ENCODE data around the gene UBA6. TPM values are rescaled to one million over a fixed set of nuclear protein-coding genes. Genes with fewer than 3 reads are reported as not detected.

The UBA6 gene
- total and polyA plus RNA-seq, 8 donors, result 4.1 to 26.5 (median 14.4) TPM

DNA sequence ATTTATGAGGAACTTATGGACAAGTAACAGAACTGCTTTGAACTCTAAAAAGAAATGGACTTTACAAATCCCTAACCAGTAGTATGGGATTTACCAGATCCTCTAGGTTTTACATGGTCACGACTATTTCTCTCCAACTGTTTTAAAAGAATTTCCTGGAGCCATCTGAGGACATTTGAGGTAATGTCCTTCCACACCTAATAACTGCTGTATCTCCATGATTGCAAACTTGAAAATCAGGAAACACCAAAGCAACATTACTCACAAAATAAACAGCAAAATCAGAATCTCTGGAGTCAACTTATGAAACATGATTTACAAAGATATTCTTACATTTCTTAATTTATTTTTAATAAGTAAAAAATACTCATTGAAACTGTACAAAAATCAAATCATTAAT is 84.5 kb downstream of the UBA6 start:
- no peaks in the 10 kb centered on the region for H3K27me3 ChIP-seq
- DNase-seq, result no peak
- no peak for FAIRE-seq
- TF ChIP-seq CTCF (IDR thresholded peaks at IDR 0.05), result no peak
- peaks cover 0 to 21% (median 6%) of the 10 kb centered on the region in 3 donors for H3K4me1 ChIP-seq
- intact Hi-C loops (cut with DNase I), result no loop called here
- peak in 3 of 4 donors; percentile 18 to 62 (median 50) for ATAC-seq
- no peaks in the 10 kb centered on the region for H3K36me3 ChIP-seq
- H3K27ac ChIP-seq, result no peak overlapping the region
- no peak overlapping the region for H3K4me3 ChIP-seq
- WGBS, 2 donors, result 50 to 56% methylated on average over 1 of the region's 1 CpG
- no peaks in the 10 kb centered on the region for H3K9me3 ChIP-seq

GRCh38 chr4:67615119-67615518 is 85.8 kb downstream of the UBA6 start:
- DNase-seq (no peak), FAIRE-seq (no peak), ATAC-seq (no peak)
- Histone ChIP-seq H3K4me1 (peaks cover 0 to 21% (median 6%) of the 10 kb centered on the region in 3 donors), H3K9me3 (no peaks in the 10 kb centered on the region), H3K36me3 (no peaks in the 10 kb centered on the region), H3K27me3 (no peaks in the 10 kb centered on the region), H3K27ac (no peak overlapping the region), H3K4me3 (no peak overlapping the region)
- WGBS, 2 donors, result 97% methylated on average over 5 of the region's 5 CpGs
- intact Hi-C loops (cut with DNase I), result no loop called here
- no peak for TF ChIP-seq CTCF (IDR thresholded peaks at IDR 0.05)

- 55 to 56% methylated on average over 4 of the region's 4 CpGs for WGBS, 2 donors
- TF ChIP-seq CTCF (IDR thresholded peaks at IDR 0.05), result no peak
- ATAC-seq (peak in 3 of 4 donors; percentile 42 to 77 (median 57)), FAIRE-seq (no peak), DNase-seq (peak in 1 of 6 donors; percentile 25)
- H3K4me3 ChIP-seq, result no peak overlapping the region
- no peaks in the 10 kb centered on the region for H3K9me3 ChIP-seq
- intact Hi-C loops (cut with DNase I), result no loop called here
- no peaks in the 10 kb centered on the region for H3K27me3 ChIP-seq
- peaks cover 0 to 21% (median 6%) of the 10 kb centered on the region in 3 donors for H3K4me1 ChIP-seq
- H3K27ac ChIP-seq, result no peak overlapping the region
- no peaks in the 10 kb centered on the region for H3K36me3 ChIP-seq
These were observed 86.8 kb downstream of the UBA6 start for GRCh38 chr4:67614186-67614585.

DNA sequence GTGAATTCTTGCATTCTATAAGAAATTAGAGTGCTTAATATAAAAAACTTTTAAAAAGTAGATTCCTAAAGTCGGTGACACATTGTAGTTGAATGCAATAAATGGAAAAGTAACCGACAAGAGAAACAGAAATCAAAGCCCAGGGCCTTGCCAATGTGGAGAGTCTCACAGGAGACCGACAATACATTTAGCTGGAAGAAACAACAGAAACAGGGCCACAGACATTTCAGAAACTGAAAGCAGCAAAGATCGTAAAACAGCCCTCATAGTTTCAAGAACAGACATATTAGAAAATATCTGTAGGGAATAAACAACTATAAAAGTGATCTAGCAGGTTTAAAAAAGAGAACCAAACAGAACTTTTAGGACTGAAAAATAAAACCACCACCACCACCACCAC is 92.9 kb downstream of the UBA6 start:
- no peaks in the 10 kb centered on the region for H3K4me1 ChIP-seq
- no peaks in the 10 kb centered on the region for H3K36me3 ChIP-seq
- H3K9me3 ChIP-seq, result no peaks in the 10 kb centered on the region
- no peaks in the 10 kb centered on the region for H3K27me3 ChIP-seq
- no peak overlapping the region for H3K27ac ChIP-seq
- TF ChIP-seq CTCF (IDR thresholded peaks at IDR 0.05), result no peak
- DNase-seq (no peak), FAIRE-seq (no peak), ATAC-seq (no peak)
- intact Hi-C loops (cut with DNase I), result no loop called here
- H3K4me3 ChIP-seq, result no peak overlapping the region
- 93% methylated on average over 4 of the region's 4 CpGs for WGBS, 2 donors

GRCh38 chr4:67604749-67605148 is 96.2 kb downstream of the UBA6 start:
- H3K27ac ChIP-seq, result no peak overlapping the region
- no peak for DNase-seq
- no peak for TF ChIP-seq CTCF (IDR thresholded peaks at IDR 0.05)
- WGBS, 2 donors, result 68 to 79% methylated on average over 3 of the region's 3 CpGs
- no peaks in the 10 kb centered on the region for H3K27me3 ChIP-seq
- H3K4me1 ChIP-seq, result no peaks in the 10 kb centered on the region
- ATAC-seq, result no peak
- no peak overlapping the region for H3K4me3 ChIP-seq
- no peaks in the 10 kb centered on the region for H3K36me3 ChIP-seq
- H3K9me3 ChIP-seq, result peaks cover 0 to 4% (median 0%) of the 10 kb centered on the region in 4 donors
- intact Hi-C loops (cut with DNase I), result no loop called here
- FAIRE-seq, result no peak
